HG03045 (cell line): ENCODE data around the gene CCDC187.
"Not testable (repeated sequence)": the region's sequence is repeated elsewhere in the genome, so short reads cannot be mapped to it uniquely, and the experiment has no call there.

Experiments
- ATAC-seq: cut with Tn5 transposase; IDR thresholded peaks from one replicate; pipeline ENCODE4 v1.9.1; 2021; ENCODE audit warnings: mild to moderate bottlenecking, moderate library complexity; ENCODE audit not compliant: unreplicated experiment

The CCDC187 gene

DNA sequence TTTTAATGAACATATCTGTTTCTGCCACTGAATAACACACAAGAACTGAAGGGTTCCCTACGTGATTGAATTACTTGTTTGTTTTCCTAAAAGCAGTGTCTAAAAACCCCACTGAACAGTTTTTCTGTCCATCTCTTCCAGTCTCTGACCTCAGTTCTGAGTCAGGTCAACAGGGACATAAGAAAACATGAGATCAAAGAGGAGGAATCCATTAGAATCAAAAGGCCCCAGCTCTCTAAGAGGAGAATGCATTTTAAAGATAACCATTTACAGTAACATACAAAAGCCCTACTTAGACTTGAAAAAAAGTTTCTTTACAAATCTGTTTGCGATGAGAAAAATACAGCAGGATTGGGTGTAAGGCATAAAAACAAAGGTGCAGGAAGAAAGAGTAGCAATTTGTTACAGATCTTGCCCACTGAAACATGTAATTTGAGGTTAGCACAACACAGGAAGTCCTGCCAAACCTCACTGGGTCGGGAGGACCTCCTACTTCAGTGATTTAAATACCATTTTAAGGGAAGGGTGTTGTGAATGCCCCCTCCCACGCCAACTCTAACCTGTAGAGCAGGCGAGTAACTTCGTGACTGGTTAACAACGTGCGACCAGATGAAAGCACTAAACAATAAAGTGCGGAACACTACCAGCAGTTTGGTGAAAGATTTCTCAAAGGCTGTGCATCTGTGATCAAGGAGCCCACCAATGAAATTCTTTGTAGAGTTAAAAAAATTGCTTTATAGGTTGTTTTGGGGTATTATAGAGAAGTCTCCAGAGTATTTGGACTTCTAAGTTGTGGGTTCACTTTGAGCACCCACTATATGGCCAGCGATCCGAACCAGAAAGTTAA lies 59.5 kb downstream of the CCDC187 start:
- no peak for ATAC-seq

DNA sequence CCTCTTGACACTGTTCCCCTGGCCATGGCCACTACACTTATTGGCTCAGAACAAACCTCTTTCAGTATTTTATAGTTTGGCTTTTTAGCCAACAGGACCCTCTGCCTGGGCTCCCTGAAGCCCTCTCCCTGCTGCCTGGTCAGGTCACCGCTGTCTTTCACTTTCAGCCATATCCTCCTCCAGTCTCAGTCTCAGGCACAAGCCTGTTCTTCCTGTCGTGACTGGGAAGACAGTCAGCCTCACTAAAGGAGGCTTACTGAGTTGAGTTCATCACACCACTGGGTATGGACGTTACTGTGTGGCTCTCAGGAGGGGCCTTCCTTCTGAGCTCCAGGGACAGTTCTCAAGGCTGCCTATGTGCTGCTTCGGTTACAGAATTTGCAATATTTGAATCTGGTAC lies 60.3 kb downstream of the CCDC187 start:
- ATAC-seq, result no peak

DNA sequence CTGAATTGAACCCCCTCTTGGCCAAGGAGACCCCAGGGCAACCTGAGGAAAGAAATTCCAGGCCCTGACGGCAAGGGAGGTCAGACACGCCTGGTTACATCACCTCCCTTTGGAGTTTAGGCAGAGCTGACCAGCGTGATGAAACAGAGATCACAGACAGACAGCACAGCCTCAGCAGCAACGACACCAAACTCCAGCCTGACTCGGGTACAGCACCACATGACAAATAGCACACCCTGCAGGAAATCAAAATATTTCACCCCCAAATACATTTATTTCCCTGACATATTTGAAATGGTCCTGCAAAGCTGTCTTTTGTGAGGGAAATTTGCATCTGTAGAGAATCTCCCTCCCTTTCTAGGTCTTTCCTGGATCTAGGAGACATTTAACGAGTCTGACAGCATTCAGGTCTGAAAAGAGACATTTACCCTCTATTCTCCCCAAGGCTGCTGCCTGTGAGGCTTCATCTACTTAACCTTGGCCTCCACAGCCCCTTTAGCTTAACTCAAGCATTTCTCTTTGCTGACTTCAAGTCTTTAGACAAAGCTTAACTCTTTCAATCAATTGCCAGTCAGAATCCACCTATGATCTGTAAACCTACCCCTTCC lies 60.9 kb downstream of the CCDC187 start:
- ATAC-seq, result no peak

DNA sequence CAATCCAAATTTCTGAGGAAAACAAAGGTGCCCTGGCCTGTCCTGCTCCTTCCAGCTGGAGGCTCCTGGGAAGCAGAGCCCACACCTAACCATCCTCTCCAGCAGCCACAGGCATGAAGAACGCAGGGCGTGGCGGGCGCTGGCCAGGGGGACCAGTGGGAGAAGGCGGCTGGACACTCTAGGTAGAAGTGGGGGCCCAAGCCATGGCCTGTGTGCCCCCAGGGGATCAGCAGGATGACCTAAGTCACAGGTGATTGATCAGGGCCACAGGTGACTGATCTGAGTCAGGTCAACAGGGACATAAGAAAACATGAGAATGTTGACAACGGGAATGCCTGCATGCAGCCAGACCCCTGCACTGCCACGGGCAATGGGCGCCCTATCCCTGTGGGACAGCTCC lies 61.6 kb downstream of the CCDC187 start:
- ATAC-seq, result no peak

DNA sequence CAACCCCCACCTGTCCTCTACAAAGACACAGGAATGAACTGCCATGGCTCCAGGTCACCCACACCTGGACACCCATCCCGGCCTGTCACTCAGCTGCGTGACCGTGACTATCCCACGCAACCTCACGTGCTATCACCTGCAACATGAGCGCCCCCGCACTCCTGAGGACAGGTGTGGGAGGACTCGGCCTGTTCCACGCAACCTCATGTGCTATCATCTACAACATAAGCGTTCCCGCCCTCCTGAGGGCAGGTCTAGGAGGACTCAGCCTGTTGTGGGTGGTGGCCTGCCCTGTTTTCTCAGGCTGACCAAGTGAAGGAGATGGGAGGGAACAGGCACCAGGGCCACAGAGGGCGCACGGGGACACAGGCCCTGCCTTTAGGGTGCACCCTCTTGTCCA lies 62.4 kb downstream of the CCDC187 start:
- no peak for ATAC-seq

DNA sequence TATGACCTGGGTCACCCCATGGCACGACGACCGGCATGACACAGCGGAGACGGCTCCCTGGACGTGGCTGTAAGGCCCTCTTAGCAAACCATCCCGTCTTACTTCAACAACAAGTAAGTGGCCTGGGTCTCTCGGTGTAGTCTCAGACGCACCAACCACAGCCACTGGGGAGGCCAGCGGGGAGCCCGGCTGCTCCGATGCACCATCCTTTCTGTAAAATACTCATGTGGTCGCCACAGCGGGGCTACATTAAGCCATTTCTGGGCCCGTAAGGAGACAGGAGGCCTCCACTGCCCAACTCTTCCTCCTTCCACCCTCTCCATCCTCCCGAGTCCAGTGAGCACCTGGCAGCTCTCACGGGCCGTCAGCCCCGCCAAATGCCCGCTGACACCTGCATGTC lies 63.0 kb downstream of the CCDC187 start:
- ATAC-seq, result no peak

- ATAC-seq, result no peak
Measured at GRCh38 chr9:136239983-136240330, 63.9 kb downstream of the CCDC187 start.

- ATAC-seq, result no peak
Measured at GRCh38 chr9:136239135-136239982, 64.5 kb downstream of the CCDC187 start.

DNA sequence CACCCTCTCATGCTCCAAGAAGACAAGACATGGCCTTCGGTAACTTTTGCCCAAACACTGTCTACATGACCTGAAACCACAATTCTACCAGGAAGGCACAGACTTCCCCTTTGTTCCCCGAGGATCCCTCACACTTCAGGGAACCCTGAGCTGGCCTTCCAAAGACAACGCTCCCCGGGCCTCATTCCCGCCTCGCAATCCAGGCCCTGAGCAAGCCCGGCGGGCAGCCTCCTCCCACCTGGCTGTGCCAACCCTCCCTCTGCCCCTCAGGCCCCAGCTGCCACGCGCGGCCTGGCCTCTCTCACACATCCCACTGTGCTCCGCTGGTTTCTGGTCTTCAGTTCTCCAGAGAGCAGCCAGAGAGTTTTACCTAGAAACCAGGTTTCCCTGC lies 65.6 kb downstream of the CCDC187 start:
- no peak for ATAC-seq

DNA sequence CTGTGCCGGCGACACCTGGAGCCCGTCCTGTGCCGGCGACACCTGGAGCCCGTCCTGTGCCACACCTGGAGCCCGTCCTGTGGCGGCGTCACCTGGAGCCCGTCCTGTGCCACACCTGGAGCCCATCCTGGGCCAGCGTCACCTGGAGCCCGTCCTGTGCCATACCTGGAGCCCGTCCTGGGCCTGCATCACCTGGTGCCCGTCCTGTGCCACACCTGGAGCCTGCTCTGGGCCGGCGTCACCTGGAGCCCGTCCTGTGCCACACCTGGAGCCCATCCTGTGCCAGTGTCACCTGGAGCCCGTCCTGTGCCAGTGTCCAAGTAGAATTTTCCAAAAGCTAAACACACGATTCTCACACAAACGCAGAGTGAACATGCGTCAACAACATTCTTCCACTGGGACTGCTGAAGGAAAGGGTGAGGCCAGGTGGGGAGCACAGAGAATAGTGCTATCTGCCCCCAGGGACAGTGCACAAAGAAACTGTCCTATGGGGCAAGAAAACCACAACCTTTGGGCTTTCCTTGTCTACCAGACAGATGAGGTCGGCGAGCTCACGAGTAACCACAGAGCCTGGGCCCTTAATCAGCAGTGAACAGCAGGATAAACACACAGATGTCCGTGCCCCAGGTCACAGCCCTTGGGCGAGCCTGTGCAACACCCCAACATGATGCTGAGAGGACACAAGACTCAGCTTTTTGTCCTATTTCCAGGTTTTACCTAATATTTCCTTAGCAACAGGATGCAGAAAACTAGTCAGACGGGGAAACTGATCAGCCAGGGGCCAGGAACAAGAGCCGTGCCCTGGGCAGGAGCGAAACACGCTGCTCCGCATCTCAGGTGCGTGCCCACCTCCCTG lies 66.2 kb downstream of the CCDC187 start:
- no peak for ATAC-seq

- not testable (repeated sequence) for ATAC-seq
Measured at GRCh38 chr9:136236471-136237410, 67.2 kb downstream of the CCDC187 start.

DNA sequence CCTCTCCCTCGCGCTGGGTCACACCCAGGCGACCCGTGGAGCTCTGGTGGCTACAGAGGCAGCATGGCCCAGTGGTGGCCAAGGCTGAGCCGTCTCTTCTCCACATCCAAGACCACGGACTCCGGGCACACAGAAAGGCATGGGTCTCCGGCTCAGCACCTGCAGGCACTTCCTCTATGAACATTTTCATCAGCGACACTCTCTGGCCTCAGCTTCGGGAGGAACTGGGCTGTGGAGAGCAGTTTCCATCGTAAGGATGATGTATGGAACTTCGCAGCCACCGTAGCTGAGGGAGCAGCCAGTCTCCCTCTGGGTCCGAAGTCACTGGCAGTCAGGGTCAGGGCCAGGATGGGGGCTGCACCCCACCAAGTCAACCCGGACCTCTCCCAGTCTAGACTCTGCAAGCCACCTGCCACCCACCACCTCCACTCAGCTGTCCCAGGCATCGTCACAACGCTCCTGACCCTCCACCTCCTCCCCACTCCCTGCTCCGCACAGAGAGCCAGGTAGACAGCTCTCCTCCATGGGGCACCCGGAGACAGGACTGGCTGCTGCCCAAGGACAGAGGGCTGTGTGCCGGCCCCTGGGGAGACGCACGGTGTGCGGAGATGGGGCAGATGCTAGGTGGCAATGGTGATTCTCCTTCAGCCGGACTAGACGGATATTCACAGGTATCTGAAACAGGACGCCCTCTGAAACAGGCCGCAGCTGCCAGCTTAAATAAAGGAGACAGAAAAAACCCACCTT lies 68.0 kb downstream of the CCDC187 start:
- no peak for ATAC-seq

DNA sequence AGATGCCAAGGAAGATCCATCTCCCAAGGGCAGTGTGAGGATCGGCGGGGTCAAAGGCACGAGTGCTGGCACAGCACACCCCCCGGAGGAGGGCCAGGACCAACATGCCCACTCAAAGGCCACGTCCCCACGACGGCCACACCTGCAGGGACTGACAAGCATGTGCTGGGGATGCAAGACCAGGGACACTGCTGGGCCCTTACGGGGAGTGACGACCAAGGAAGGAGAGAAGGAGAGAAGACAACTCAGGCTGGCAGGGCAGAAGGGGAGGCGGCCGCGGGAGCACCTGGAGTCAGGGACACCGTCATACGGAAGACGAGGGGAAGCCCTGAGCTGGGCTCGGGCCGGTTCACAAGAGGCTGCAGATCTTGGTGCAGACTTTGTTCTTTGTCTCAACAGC lies 68.7 kb downstream of the CCDC187 start:
- no peak for ATAC-seq

DNA sequence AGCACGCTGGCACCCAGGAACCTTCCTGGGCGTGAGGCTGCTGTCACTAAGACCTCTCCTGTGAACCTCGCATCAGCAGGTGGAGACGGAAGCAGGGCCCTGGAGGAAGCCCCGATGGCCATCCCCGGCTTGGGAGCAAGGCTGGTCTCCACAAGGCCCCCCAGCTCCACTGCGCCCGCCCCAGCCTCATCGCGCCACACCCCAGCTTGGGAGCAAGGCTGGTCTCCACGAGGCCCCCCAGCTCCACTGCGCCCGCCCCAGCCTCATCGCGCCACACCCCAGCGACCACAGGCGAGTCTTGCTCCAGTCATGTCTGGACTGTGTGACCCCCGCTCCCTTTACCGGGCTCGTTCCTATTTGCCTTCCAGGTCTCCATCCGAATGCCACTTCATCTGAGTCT lies 69.3 kb downstream of the CCDC187 start:
- ATAC-seq, result no peak

DNA sequence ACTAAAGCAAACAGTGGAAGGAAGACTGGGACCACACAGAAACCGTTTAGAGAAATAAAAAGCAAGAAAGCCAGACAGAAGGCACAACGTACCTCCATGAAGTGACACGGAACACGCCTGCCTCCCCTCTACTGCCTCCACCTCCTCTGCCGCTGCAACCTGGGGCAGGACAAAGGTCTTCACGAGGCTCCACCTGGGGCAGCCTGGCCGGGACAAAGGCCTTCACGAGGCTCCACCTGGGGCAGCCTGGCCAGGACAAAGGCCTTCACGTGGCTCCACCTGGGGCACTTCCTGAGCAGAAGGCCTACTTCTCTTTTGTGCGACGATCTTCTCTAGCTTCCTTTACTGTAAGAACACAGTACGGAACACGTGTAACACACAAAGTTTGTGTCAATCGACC lies 70.0 kb downstream of the CCDC187 start:
- ATAC-seq, result no peak

GRCh38 chr9:136233411-136233810 lies 70.5 kb downstream of the CCDC187 start:
- no peak for ATAC-seq

DNA sequence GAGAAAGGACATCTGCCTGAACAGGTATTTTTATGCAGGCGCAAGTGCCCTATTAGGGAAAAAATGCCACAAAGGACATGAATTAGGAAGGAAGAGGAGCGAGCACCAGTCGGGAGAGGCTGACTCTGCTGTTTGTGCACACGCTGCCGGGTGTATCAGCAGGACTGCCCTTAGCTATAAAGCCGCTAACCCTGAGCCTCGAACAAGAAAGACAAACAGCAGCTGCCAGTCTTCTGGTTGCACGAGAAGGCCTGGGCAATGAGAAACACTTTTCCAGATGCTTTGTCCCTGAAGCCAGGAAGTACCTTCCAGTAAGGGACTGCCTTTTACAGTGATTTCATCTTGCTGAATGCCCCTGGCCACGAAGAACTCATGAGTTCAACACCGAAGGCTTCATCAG lies 70.9 kb downstream of the CCDC187 start:
- no peak for ATAC-seq

DNA sequence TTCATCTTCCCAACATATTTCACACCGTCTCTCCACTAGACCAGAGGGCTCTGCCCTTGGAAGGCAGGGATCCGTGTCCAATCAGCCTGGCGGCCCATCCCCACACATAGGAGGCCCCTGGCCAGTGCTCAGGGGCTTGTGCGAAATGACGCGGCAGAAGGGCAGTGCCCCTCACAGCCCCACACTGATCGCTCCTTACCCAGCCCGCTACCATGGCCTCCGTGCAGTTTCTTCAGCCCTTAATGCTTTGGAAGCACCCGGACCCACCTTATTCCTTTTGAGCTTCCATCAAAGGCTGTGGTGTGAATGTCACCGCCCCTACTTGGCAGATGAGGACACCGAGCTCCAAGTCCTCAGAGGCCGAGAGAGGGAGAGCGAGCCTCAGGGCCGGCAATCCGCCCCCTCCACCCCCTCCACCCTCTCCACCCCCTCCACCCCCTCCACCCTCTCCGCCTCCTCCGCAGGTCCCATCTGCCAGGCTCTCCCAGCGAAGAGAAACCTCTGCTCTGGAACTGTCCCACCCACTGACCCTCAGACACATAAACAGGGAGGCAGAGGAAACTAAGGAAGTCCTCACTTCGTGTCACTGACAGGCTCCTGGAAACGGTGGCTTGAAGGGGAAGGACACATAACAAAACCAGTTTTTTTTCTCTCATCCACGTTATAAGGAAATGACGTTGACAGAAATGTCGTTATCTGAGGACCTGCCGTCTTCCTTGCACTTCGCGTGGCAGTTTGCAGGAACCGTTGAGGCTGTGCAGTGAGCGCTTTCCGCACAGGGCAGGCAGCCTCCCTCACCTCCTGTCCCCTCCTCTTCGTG lies 72.2 kb downstream of the CCDC187 start:
- no peak for ATAC-seq
